Endothelial cell (in vitro differentiated cells): ENCODE data around the gene CEMIP2. TPM values are rescaled to one million over a fixed set of nuclear protein-coding genes. Genes with fewer than 3 reads are reported as not detected.

ENCODE experiments used
- DNase-seq: peaks from one replicate; pipeline ENCODE4 v3.0.0; 2021; ENCODE audit warnings: low spot score
- H3K27ac Mint-ChIP-seq: one replicate; pipeline ENCODE4 v1.8.0; 2021; ENCODE audit warnings: mixed read lengths, inconsistent platforms; ENCODE audit not compliant: unreplicated experiment
- H3K27me3 Mint-ChIP-seq: one replicate; pipeline ENCODE4 v1.8.0; 2021; ENCODE audit warnings: mild to moderate bottlenecking, moderate library complexity, mixed read lengths, inconsistent platforms; ENCODE audit not compliant: unreplicated experiment
- H3K36me3 Mint-ChIP-seq: one replicate; pipeline ENCODE4 v1.8.0; 2021; ENCODE audit warnings: mild to moderate bottlenecking, low read depth, mixed read lengths, inconsistent platforms; ENCODE audit not compliant: unreplicated experiment
- H3K4me1 Mint-ChIP-seq: one replicate; pipeline ENCODE4 v1.8.0; 2021; ENCODE audit warnings: mild to moderate bottlenecking, mixed read lengths, inconsistent platforms; ENCODE audit not compliant: unreplicated experiment
- H3K4me3 Mint-ChIP-seq: one replicate; pipeline ENCODE4 v1.8.0; 2021; ENCODE audit warnings: mild to moderate bottlenecking, mixed read lengths, inconsistent platforms; ENCODE audit not compliant: unreplicated experiment
- H3K9me3 Mint-ChIP-seq: one replicate; pipeline ENCODE4 v1.8.0; 2021; ENCODE audit warnings: mixed read lengths, inconsistent platforms; ENCODE audit not compliant: unreplicated experiment
- CTCF ChIP-seq: fragments of 200-600 bp; sonication (generic); IDR thresholded peaks from one replicate; pipeline ENCODE4 v1.5.0; 2021; ENCODE audit warnings: antibody characterized with exemption; ENCODE audit not compliant: unreplicated experiment
- total RNA-seq: library from RNA; stranded (reverse); fragmentation: NEBNext Ultra II Directional; extraction: Animal tissue kit (Norgen Biotek cat#: 25700); gene quantifications from one replicate; pipeline ENCODE4 v1.2.1, GENCODE V29; 2021; ENCODE audit not compliant: unreplicated experiment

The CEMIP2 gene
- total RNA-seq, 1 donor from 2014 or later, result 112 TPM

- TF ChIP-seq CTCF, result no peak
- DNase-seq, result no peak
- Mint-ChIP-seq H3K27ac (no peak overlapping the region), H3K9me3 (no peaks in the 10 kb centered on the region), H3K27me3 (no peaks in the 10 kb centered on the region), H3K4me1 (peaks cover 18% of the 10 kb centered on the region), H3K4me3 (no peak overlapping the region), H3K36me3 (no peaks in the 10 kb centered on the region)
Measured at GRCh38 chr9:71665247-71665646, 103.1 kb downstream of the CEMIP2 start.

GRCh38 chr9:71664566-71664965 lies 103.7 kb downstream of the CEMIP2 start:
- Mint-ChIP-seq H3K4me1 (peaks cover 18% of the 10 kb centered on the region), H3K27ac (no peak overlapping the region), H3K4me3 (no peak overlapping the region), H3K9me3 (no peaks in the 10 kb centered on the region), H3K27me3 (no peaks in the 10 kb centered on the region), H3K36me3 (no peaks in the 10 kb centered on the region)
- DNase-seq, result no peak
- TF ChIP-seq CTCF, result no peak

- TF ChIP-seq CTCF, result no peak
- DNase-seq, result no peak
- H3K4me3 Mint-ChIP-seq, result no peak overlapping the region
- peak overlapping the region; percentile 33 for H3K27ac Mint-ChIP-seq
- H3K9me3 Mint-ChIP-seq, result no peaks in the 10 kb centered on the region
- H3K4me1 Mint-ChIP-seq, result peaks cover 18% of the 10 kb centered on the region
- no peaks in the 10 kb centered on the region for H3K27me3 Mint-ChIP-seq
- H3K36me3 Mint-ChIP-seq, result no peaks in the 10 kb centered on the region
Measured at GRCh38 chr9:71663931-71664459, 104.3 kb downstream of the CEMIP2 start.

GRCh38 chr9:71663216-71663615 lies 105.1 kb downstream of the CEMIP2 start:
- H3K27ac Mint-ChIP-seq, result no peak overlapping the region

More at GRCh38 chr9:71663216-71663615, 105.1 kb downstream of the CEMIP2 start:
- no peak for TF ChIP-seq CTCF
- DNase-seq, result no peak
- H3K9me3 Mint-ChIP-seq, result no peaks in the 10 kb centered on the region
- H3K4me1 Mint-ChIP-seq, result peaks cover 18% of the 10 kb centered on the region
- H3K4me3 Mint-ChIP-seq, result no peak overlapping the region
- H3K27me3 Mint-ChIP-seq, result no peaks in the 10 kb centered on the region
- H3K36me3 Mint-ChIP-seq, result no peaks in the 10 kb centered on the region
